ENCODE data around the gene DPAGT1.
"Not testable (repeated sequence)": the region's sequence is repeated elsewhere in the genome, so short reads cannot be mapped to it uniquely, and the experiment has no call there.

Gene DPAGT1

GRCh38 chr11:119103793-119104192 lies 2.1 kb upstream of the DPAGT1 start:
- Histone ChIP-seq H3K4me1 (ENCODE audit: insufficient read depth, low read length) (peaks cover 54% of the 10 kb centered on the region), H4K20me1 (ENCODE audit: insufficient read depth, low read length) (peaks cover 9% of the 10 kb centered on the region; the same call in 1 of the 2 replicates), H3K36me3 (ENCODE audit: insufficient read depth, low read length) (peaks cover 7% of the 10 kb centered on the region), H3K79me2 (ENCODE audit: insufficient read depth, low read length) (peaks cover 53% of the 10 kb centered on the region), H3K9ac (ENCODE audit: low read depth, low read length) (no peak overlapping the region), H2AFZ (ENCODE audit: low read depth, low read length) (no peak overlapping the region), H3K4me2 (ENCODE audit: insufficient read depth, low read length) (peak overlapping the region; percentile 90; the same call in 1 of the 2 replicates), H3K4me3 (ENCODE audit: low read depth in 1 of 2, low read length in 2 of 2) (no peak overlapping the region), H3K27ac (ENCODE audit: low read length) (no peak overlapping the region), H3K9me3 (ENCODE audit: insufficient read depth, low read length, severe bottlenecking) (no peaks in the 10 kb centered on the region), H3K27me3 (ENCODE audit: insufficient read depth, low read length, poor library complexity) (no peaks in the 10 kb centered on the region)
- ATAC-seq (ENCODE audit: insufficient read depth, low read depth) (no peak), DNase-seq (no peak)
- TF ChIP-seq EZH2 (IDR thresholded peaks at IDR 0.05; ENCODE audit: borderline replicate concordance, low read depth, low read length, severe bottlenecking) (no peak), CTCF (IDR thresholded peaks at IDR 0.05; ENCODE audit: borderline replicate concordance, extremely low read depth, low read length, poor library complexity, severe bottlenecking) (peak; percentile 29)

GRCh38 chr11:119103161-119103664 lies 1.6 kb upstream of the DPAGT1 start:
- peaks cover 48% of the 10 kb centered on the region for H3K79me2 ChIP-seq (ENCODE audit: insufficient read depth, low read length)
- H3K4me2 ChIP-seq (ENCODE audit: insufficient read depth, low read length): peak overlapping the region; percentile 90
- not testable (repeated sequence) for H2AFZ ChIP-seq (ENCODE audit: low read depth, low read length); H3K9me3 ChIP-seq (ENCODE audit: insufficient read depth, low read length, severe bottlenecking); ATAC-seq (ENCODE audit: insufficient read depth, low read depth); H4K20me1 ChIP-seq (ENCODE audit: insufficient read depth, low read length); DNase-seq; H3K27me3 ChIP-seq (ENCODE audit: insufficient read depth, low read length, poor library complexity)
- H3K27ac ChIP-seq (ENCODE audit: low read length): peak overlapping the region; percentile 90
- H3K4me3 ChIP-seq (ENCODE audit: low read depth in 1 of 2, low read length in 2 of 2): peak overlapping the region in 1 of 2 experiments; percentile 77; a peak in 2 of 4 replicates
- H3K9ac ChIP-seq (ENCODE audit: low read depth, low read length): peak overlapping the region; percentile 78
- peaks cover 48% of the 10 kb centered on the region for H3K4me1 ChIP-seq (ENCODE audit: insufficient read depth, low read length)
- peaks cover 13% of the 10 kb centered on the region for H3K36me3 ChIP-seq (ENCODE audit: insufficient read depth, low read length)

- ATAC-seq (ENCODE audit: insufficient read depth, low read depth) (peak; percentile 13), DNase-seq (peak; percentile 40)
- H4K20me1 ChIP-seq (ENCODE audit: insufficient read depth, low read length): no peaks in the 10 kb centered on the region
- peak overlapping the region; percentile 90 for H3K4me2 ChIP-seq (ENCODE audit: insufficient read depth, low read length)
- H3K27me3 ChIP-seq (ENCODE audit: insufficient read depth, low read length, poor library complexity): no peaks in the 10 kb centered on the region
- H3K4me1 ChIP-seq (ENCODE audit: insufficient read depth, low read length): peaks cover 46% of the 10 kb centered on the region
- peaks cover 33% of the 10 kb centered on the region for H3K36me3 ChIP-seq (ENCODE audit: insufficient read depth, low read length)
- H3K27ac ChIP-seq (ENCODE audit: low read length): peak overlapping the region; percentile 90
- TF ChIP-seq EZH2 (IDR thresholded peaks at IDR 0.05; ENCODE audit: borderline replicate concordance, low read depth, low read length, severe bottlenecking): no peak
- peak; percentile 14 for TF ChIP-seq CTCF (IDR thresholded peaks at IDR 0.05; ENCODE audit: borderline replicate concordance, extremely low read depth, low read length, poor library complexity, severe bottlenecking)
- peaks cover 34% of the 10 kb centered on the region for H3K79me2 ChIP-seq (ENCODE audit: insufficient read depth, low read length)
- peak overlapping the region; percentile 83 for H2AFZ ChIP-seq (ENCODE audit: low read depth, low read length)
- peak overlapping the region; percentile 71 to 77 for H3K4me3 ChIP-seq (ENCODE audit: low read depth in 1 of 2, low read length in 2 of 2)
- H3K9ac ChIP-seq (ENCODE audit: low read depth, low read length): peak overlapping the region; percentile 78
- H3K9me3 ChIP-seq (ENCODE audit: insufficient read depth, low read length, severe bottlenecking): no peaks in the 10 kb centered on the region
Measured at GRCh38 chr11:119100994-119101758, 477 bp downstream of the DPAGT1 start.

- Histone ChIP-seq H3K9ac (ENCODE audit: low read depth, low read length) (peak overlapping the region; percentile 78), H3K4me2 (ENCODE audit: insufficient read depth, low read length) (peak overlapping the region; percentile 90), H3K27ac (ENCODE audit: low read length) (peak overlapping the region; percentile 90), H4K20me1 (ENCODE audit: insufficient read depth, low read length) (no peaks in the 10 kb centered on the region), H2AFZ (ENCODE audit: low read depth, low read length) (no peak overlapping the region), H3K4me3 (ENCODE audit: low read depth in 1 of 2, low read length in 2 of 2) (peak overlapping the region; percentile 71 to 77; a peak in 3 of 4 replicates), H3K27me3 (ENCODE audit: insufficient read depth, low read length, poor library complexity) (no peaks in the 10 kb centered on the region), H3K9me3 (ENCODE audit: insufficient read depth, low read length, severe bottlenecking) (no peaks in the 10 kb centered on the region), H3K36me3 (ENCODE audit: insufficient read depth, low read length) (peaks cover 34% of the 10 kb centered on the region), H3K4me1 (ENCODE audit: insufficient read depth, low read length) (peaks cover 47% of the 10 kb centered on the region), H3K79me2 (ENCODE audit: insufficient read depth, low read length) (peaks cover 38% of the 10 kb centered on the region)
- peak; percentile 58 for TF ChIP-seq CTCF (IDR thresholded peaks at IDR 0.05; ENCODE audit: borderline replicate concordance, extremely low read depth, low read length, poor library complexity, severe bottlenecking)
- no peak for TF ChIP-seq EZH2 (IDR thresholded peaks at IDR 0.05; ENCODE audit: borderline replicate concordance, low read depth, low read length, severe bottlenecking)
- ATAC-seq (ENCODE audit: insufficient read depth, low read depth): no peak
- DNase-seq: no peak
Measured at GRCh38 chr11:119100246-119100970, 1.2 kb downstream of the DPAGT1 start.

All from DND-41 (cell line).